ENCODE data around the gene SYT11.

SYT11 gene

DNA sequence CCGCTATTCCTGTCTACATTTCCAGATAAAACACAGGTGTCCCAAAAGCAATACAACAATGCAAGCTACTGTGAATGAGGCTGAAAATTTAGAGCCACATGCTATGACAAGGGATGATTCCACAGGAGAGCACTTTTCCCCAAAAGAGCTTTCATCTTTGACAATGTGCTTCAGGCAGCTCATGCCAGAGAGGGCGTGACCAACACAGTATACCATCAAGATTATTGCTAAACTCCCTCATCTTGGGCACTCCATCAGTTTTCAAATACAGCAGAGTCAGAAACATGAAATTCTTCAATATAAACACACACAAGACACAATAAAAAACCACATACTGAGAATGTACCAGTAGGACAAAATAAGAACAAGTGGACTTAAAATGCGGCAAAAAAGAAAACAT, 9.0 kb upstream of the SYT11 start:
- H3K4me1 Mint-ChIP-seq (ENCODE audit: low read depth), result peaks cover 50% of the 10 kb centered on the region
- H3K27me3 Mint-ChIP-seq, result no peaks in the 10 kb centered on the region
- intact Hi-C loops (cut with micrococcal nuclease), result loop anchor here (10.0 kb wide), 1 partner anchor 576 kb away; the partner anchor contains the start of genes CLK2 and HCN3
- peaks cover 91% of the 10 kb centered on the region for H3K36me3 Mint-ChIP-seq (ENCODE audit: low read depth)
- H3K4me3 Mint-ChIP-seq, result no peak overlapping the region
- H3K27ac Mint-ChIP-seq, result no peak overlapping the region
- no peaks in the 10 kb centered on the region for H3K9me3 Mint-ChIP-seq

DNA sequence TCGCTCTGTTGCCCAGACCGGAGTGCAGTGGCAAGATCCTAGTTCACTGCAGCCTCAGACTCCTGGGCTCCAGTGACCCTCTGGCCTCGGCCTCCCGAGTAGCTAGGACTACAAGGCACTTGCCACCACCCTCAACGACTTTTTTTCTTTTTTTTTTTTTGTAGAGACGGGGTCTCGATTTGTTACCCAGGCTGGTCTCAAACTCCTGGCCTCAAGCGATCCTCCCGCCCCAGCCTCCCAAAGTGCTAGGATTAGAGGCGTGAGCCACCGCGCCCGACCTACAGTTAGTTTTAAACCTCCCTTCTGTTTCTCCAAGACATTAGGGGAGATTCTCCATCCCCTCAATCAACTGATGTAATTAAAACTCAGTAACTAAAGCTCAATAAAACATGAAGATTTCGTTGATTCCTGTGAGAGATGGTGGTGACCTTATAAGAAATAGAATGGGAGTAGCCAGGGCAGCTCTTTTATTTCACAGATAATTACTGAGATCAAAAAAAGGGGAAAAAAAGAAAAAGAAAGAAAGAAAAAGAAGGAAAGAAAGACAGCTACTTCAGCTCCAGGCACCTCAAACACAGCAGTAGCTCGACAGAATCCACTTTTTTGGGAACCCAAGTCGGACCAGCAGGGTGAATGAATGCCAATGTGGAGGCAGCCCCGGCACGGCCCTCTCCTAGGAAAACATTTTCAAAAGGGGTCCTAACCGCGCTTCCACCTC, 3.0 kb upstream of the SYT11 start:
- Mint-ChIP-seq H3K27me3 (no peaks in the 10 kb centered on the region), H3K4me1 (ENCODE audit: low read depth) (peaks cover 55% of the 10 kb centered on the region), H3K36me3 (ENCODE audit: low read depth) (peaks cover 47% of the 10 kb centered on the region), H3K4me3 (peak overlapping the region; percentile 100), H3K27ac (peak overlapping the region; percentile 98), H3K9me3 (no peaks in the 10 kb centered on the region)
- intact Hi-C loops (cut with micrococcal nuclease), result loop anchor here (10.0 kb wide), 1 partner anchor 582 kb away; the partner anchor contains the start of genes CLK2 and HCN3

DNA sequence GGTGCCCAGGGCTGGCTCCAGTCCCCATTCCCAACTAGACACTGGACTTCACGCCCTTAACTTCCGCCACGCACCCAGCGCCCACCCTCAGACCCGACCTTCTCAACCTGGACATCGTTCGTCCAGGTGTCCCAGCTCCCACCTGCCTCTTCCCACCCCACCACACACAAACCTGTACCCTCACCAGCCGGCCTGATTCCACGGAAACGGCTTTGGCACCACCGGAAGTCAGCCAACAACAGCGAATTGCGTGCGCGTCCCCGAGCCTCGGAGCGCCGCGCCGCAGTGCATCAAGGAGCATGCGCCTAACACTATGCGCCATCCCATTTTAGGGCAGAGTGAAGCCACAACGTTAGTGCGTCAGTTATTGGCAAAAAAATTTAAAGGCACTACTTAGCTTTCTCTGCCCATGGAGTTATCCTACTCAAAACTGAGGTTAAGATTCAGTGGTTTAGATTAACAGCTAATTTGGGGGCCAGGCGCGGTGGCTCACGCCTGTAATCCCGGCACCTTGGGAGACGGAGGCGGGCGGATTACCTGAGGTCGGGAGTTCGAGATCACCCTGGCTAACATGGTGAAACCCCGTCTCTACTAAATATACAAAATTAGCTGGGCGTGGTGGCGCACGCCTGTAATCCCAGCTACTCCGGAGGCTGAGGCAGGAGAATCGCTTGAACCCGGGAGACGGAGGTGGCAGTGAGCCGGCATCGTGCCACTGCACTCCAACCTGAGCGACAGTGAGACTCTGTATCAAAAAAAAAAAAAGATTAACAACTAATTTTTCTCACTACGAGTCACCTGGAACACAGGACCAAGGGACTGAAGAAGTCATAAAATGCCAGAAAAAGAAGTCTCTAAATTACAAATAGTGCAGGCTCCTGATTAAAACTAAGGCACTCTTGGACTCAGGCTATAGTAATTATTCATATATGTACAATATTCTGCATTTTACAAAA, 2.1 kb upstream of the SYT11 start, which contains the start of gene GON4L:
GON4L (minus strand) TSS at position 240 of the 956 bp plus-strand sequence. CDS start 3,434 bp downstream, outside the sequence.
- Mint-ChIP-seq H3K27me3 (no peaks in the 10 kb centered on the region), H3K4me1 (ENCODE audit: low read depth) (peaks cover 51% of the 10 kb centered on the region), H3K36me3 (ENCODE audit: low read depth) (peaks cover 39% of the 10 kb centered on the region), H3K4me3 (peak within 1 kb of the TSS; percentile 100), H3K27ac (peak within 1 kb of the TSS; percentile 98), H3K9me3 (no peaks in the 10 kb centered on the region)
- intact Hi-C loops (cut with micrococcal nuclease), result loop anchor here (10.0 kb wide), 1 partner anchor 582 kb away; the partner anchor contains the start of genes CLK2 and HCN3

DNA sequence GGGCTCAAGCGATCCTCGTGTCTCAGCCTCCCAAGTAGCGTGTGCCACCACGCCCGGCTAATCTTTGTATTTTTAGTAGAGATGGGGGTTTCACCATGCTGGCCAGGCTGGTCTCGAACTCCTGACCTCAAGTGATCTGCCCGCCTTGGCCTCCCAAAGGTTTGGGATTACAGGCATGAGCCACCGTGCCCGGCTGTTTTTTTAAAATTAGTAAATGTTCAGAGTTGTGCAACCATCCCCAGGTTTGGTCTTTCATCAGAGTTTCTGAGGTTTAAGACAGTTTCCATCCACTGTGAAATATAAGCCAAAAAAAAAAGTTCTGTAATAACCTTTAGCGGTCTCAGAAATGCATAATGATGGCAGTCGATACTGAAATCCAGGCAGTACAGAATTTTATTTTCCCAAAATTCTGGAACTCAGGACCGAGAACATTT, 550 bp upstream of the SYT11 start:
- peak overlapping the region; percentile 75 for H3K4me3 Mint-ChIP-seq
- peaks cover 24% of the 10 kb centered on the region for H3K36me3 Mint-ChIP-seq (ENCODE audit: low read depth)
- no peaks in the 10 kb centered on the region for H3K9me3 Mint-ChIP-seq
- H3K27ac Mint-ChIP-seq, result peak overlapping the region; percentile 91
- H3K27me3 Mint-ChIP-seq, result no peaks in the 10 kb centered on the region
- intact Hi-C loops (cut with micrococcal nuclease), result loop anchor here (2.0 to 10.0 kb wide), 2 partner anchors 52 to 584 kb away; partner anchors contain the start of genes CLK2, HCN3 and RIT1
- H3K4me1 Mint-ChIP-seq (ENCODE audit: low read depth), result peaks cover 39% of the 10 kb centered on the region

DNA sequence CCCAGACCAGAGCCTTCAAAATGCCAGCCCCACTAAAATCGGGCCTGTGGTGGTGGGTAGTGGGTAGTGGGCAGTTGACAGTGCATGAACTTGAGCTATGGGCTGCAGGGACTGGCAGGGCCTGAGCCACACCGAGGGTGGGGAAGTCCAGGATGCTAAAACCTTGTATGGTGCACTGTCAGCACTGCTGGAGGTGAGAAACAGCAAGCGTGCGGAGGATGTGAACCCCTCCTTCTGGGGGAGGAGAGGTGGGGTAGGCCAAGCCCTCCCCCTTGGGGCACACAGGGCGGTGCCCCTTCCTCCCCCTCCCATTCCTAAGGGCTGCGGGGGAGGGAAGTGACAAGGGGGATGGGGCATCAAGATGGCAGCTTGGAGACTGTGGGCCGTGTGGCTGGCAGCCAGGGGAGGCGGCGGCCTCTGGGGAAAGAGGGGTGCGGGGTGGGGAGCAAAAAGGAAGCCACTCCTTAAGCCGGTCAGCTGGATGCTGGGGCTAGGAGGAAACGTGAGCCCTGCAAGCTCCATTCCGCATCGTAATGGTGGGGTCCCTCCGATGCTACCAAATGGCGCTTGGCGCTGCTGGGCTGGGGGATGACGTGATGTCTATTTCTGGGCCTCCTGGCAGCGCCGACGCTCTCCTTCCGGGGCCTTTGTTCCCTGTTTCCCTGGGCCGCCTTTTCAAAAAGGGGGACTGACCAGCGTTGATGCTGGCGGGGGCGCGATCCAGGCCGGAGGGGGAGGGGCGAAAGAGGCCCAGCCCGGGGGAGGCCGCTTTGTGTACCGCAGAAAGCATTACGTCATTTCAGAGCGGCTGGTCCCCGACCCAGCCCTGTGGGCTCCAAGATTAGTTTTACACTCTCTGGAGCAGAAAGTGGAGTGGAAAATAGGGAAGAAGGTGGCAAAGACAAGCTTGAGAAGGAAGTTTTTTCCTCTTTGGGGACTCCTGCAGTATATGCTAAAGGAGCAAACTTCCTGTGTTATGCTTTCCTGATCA, 809 bp downstream of the SYT11 start:
- Mint-ChIP-seq H3K27me3 (no peaks in the 10 kb centered on the region), H3K4me1 (ENCODE audit: low read depth) (peaks cover 36% of the 10 kb centered on the region), H3K36me3 (ENCODE audit: low read depth) (peaks cover 10% of the 10 kb centered on the region), H3K27ac (peak overlapping the region; percentile 91), H3K9me3 (no peaks in the 10 kb centered on the region), H3K4me3 (peak overlapping the region; percentile 75)
- intact Hi-C loops (cut with micrococcal nuclease), result loop anchor here (2.0 to 10.0 kb wide), 2 partner anchors 51 to 585 kb away; partner anchors contain the start of genes CLK2, HCN3 and RIT1

DNA sequence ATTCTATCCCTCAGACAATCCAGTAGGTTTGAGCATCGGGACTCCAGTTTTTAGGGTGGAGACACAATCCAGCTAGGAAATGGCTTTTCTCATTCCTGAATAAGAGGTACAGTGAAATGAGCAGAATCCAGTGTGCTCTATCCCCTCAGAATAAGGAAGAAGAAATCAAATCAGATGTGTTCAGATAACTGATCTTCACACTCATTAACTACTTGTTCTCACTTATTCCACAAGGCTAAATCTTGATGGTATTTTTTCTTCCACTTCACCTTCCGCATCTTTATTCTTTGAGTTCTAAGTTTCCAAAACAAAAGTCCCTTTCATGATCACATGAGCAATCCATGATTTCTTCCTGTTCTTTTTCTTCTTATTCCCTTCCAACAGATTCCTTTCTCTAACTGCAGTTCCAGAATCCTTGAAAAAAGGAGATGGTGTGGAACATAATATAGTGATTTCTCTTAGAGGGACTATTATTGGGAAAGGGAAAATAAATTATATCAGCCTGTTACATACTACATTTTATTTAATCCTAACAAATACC, 1.7 kb downstream of the SYT11 start:
- H3K36me3 Mint-ChIP-seq (ENCODE audit: low read depth), result peaks cover 7% of the 10 kb centered on the region
- H3K4me1 Mint-ChIP-seq (ENCODE audit: low read depth), result peaks cover 31% of the 10 kb centered on the region
- no peaks in the 10 kb centered on the region for H3K9me3 Mint-ChIP-seq
- H3K27me3 Mint-ChIP-seq, result no peaks in the 10 kb centered on the region
- intact Hi-C loops (cut with micrococcal nuclease), result no loop called here
- peak overlapping the region; percentile 75 for H3K4me3 Mint-ChIP-seq
- H3K27ac Mint-ChIP-seq, result peak overlapping the region; percentile 91

DNA sequence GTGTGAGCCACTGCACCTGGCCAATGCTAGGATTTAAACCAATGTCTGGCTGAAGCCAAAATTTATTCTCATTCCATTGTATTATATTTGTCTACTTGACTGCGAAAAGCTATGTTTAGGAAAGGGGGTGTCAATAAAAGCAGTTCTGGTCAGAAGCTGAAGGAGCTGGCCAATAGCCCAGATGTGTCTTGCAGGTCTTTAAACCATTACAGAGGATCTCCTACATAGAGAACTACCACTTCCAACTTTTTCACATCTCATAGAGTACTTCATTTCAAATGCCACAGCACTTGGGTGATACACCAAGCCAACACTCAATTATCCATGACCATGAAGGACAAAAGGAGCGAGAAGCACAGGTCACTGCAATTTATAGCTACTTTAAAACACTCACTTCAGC, 2.5 kb downstream of the SYT11 start:
- no peak overlapping the region for H3K4me3 Mint-ChIP-seq
- H3K36me3 Mint-ChIP-seq (ENCODE audit: low read depth), result peaks cover 3% of the 10 kb centered on the region

DNA sequence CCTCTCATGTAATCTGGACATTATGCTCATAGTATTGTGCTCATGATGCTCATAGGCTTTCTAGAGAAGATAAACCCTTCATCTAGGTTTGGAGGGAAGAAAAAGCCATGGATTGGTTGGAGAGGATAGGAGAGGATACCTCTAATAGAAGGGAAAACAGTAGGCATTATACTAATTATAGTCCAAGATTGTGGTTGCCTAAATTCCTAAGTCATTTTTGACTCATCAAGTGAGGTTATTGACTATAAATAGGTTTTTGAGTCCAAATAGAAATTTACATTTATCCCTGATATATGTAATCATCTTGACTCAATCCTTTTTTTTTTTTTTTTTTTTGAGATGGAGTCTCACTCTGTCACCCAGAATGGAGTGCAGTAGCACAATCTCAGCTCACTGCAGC, 5.0 kb downstream of the SYT11 start:
- Mint-ChIP-seq H3K27ac (no peak overlapping the region), H3K27me3 (no peaks in the 10 kb centered on the region), H3K4me3 (no peak overlapping the region), H3K4me1 (ENCODE audit: low read depth) (peaks cover 20% of the 10 kb centered on the region), H3K9me3 (no peaks in the 10 kb centered on the region), H3K36me3 (ENCODE audit: low read depth) (no peaks in the 10 kb centered on the region)
- intact Hi-C loops (cut with micrococcal nuclease), result no loop called here

More for the DNA sequence above, 2.5 kb downstream of the SYT11 start:
- no peak overlapping the region for H3K27ac Mint-ChIP-seq
- H3K4me1 Mint-ChIP-seq (ENCODE audit: low read depth), result peaks cover 26% of the 10 kb centered on the region
- H3K27me3 Mint-ChIP-seq, result no peaks in the 10 kb centered on the region
- intact Hi-C loops (cut with micrococcal nuclease), result no loop called here
- no peaks in the 10 kb centered on the region for H3K9me3 Mint-ChIP-seq

DNA sequence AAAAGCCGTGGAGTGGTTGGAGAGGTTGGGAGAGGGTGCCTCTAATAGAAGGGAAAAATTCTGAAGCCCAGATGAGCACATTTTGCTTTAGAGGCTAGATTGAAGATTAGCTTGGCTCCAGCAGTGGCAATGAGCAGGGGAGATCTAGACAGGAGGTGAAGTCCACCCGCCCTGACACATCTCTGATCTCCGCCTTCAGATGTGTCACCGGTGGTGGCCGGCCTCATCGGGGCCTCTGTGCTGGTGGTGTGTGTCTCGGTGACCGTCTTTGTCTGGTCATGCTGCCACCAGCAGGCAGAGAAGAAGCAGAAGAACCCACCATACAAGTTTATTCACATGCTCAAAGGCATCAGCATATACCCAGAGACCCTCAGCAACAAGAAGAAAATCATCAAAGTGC, 8.4 kb downstream of the SYT11 start:
- H3K4me1 Mint-ChIP-seq (ENCODE audit: low read depth), result no peaks in the 10 kb centered on the region
- H3K27me3 Mint-ChIP-seq, result no peaks in the 10 kb centered on the region
- H3K27ac Mint-ChIP-seq, result no peak overlapping the region

DNA sequence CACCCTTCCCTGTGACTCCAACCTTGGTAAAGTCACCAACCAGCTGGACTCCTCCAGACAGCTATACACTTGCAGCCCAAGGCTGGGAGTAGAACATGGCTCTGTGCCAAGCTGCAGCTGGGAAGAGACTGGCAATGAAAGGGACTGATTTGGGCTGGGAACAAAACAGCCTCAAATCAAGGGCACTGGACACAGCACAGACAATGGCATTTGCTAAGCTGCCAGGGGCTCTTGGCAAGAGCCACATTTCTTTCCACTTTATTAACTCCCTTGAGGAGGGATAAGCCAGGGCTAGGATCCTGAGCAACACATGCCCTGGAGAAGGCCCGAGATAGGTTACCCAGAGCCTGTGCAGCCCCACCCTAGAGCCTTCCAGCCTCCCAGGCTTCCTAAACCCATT, 12.0 kb downstream of the SYT11 start:
- no peaks in the 10 kb centered on the region for H3K27me3 Mint-ChIP-seq
- H3K4me1 Mint-ChIP-seq (ENCODE audit: low read depth), result no peaks in the 10 kb centered on the region
- no peak overlapping the region for H3K4me3 Mint-ChIP-seq
- H3K9me3 Mint-ChIP-seq, result no peaks in the 10 kb centered on the region
- intact Hi-C loops (cut with micrococcal nuclease), result no loop called here
- H3K36me3 Mint-ChIP-seq (ENCODE audit: low read depth), result no peaks in the 10 kb centered on the region
- no peak overlapping the region for H3K27ac Mint-ChIP-seq

More for the DNA sequence above, 8.4 kb downstream of the SYT11 start:
- Mint-ChIP-seq H3K4me3 (no peak overlapping the region), H3K9me3 (no peaks in the 10 kb centered on the region), H3K36me3 (ENCODE audit: low read depth) (no peaks in the 10 kb centered on the region)
- intact Hi-C loops (cut with micrococcal nuclease), result no loop called here

DNA sequence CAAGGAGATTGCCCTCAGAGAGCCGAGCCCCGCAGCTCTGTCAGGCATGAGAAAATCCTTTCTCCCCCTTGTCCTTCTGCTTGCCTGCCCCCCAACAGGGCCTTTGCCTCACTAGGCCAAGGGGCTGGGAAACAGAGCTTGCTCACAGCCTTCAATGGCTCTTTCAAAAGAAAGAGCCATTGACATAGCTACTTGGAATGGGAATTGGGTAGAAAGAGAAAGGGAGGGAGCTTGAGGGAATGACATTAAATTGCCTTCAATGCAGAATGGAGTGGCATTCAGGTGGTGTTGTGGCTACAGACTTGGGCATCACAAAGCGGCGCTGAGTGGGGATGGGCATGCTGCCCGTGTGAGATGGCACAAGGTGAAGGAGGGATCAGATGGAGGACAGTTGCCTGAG, 13.2 kb downstream of the SYT11 start:
- no peaks in the 10 kb centered on the region for H3K4me1 Mint-ChIP-seq (ENCODE audit: low read depth)
- intact Hi-C loops (cut with micrococcal nuclease), result no loop called here

DNA sequence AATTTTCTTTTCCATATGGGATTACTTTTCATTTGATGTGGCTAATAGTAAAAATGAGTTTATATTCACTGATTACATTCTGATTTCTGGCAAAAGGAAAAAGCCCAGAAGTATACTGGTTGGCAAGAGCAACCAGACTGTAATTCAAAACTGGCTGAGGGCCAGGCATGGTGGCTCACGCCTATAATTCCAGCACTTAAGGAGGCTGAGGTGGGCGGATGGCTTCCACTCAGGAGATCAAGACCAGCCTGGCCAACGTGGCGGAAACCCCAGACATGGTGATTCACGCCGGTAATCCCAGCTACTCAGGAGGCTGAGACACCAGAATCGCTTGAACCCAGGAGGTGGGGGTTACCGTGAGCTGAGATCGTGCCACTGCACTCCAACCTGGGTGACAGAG, 14.5 kb downstream of the SYT11 start:
- H3K27me3 Mint-ChIP-seq, result no peaks in the 10 kb centered on the region
- H3K4me1 Mint-ChIP-seq (ENCODE audit: low read depth), result no peaks in the 10 kb centered on the region
- no peaks in the 10 kb centered on the region for H3K9me3 Mint-ChIP-seq
- intact Hi-C loops (cut with micrococcal nuclease), result no loop called here
- H3K27ac Mint-ChIP-seq, result no peak overlapping the region
- H3K4me3 Mint-ChIP-seq, result no peak overlapping the region
- H3K36me3 Mint-ChIP-seq (ENCODE audit: low read depth), result no peaks in the 10 kb centered on the region

More for the DNA sequence above, 13.2 kb downstream of the SYT11 start:
- Mint-ChIP-seq H3K27ac (no peak overlapping the region), H3K27me3 (no peaks in the 10 kb centered on the region), H3K9me3 (no peaks in the 10 kb centered on the region), H3K36me3 (ENCODE audit: low read depth) (no peaks in the 10 kb centered on the region), H3K4me3 (no peak overlapping the region)

DNA sequence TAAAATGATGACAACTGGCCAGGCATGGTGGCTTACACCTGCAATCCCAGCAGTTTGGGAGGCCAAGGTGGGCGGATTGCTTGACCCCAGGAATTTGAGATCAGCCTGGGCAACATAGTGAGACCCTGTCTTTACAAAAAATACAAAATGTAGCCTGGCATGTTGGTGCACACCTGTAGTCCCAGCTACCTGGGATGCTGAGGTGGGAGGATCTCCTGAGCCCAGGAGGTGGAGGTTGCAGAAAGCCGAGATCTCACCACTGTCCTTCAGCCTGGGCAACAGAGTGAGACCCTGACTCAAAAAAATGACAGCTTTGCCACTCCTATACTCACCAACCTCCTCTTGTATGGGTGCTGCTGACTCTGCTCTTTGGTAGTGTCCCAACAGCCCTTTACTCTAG, 18.6 kb downstream of the SYT11 start:
- no peaks in the 10 kb centered on the region for H3K27me3 Mint-ChIP-seq
- H3K27ac Mint-ChIP-seq, result peak overlapping the region; percentile 5
- H3K4me3 Mint-ChIP-seq, result no peak overlapping the region
- peaks cover 14% of the 10 kb centered on the region for H3K36me3 Mint-ChIP-seq (ENCODE audit: low read depth)
- H3K4me1 Mint-ChIP-seq (ENCODE audit: low read depth), result no peaks in the 10 kb centered on the region
- intact Hi-C loops (cut with micrococcal nuclease), result no loop called here
- no peaks in the 10 kb centered on the region for H3K9me3 Mint-ChIP-seq
